ENCODE data around the gene UNC45B. TPM values are rescaled to one million over a fixed set of nuclear protein-coding genes. Genes with fewer than 3 reads are reported as not detected.

UNC45B gene
- total and polyA plus RNA-seq, 2 of the 4 experiments (the other 2 are of a cell fraction) = not detected

- Histone ChIP-seq H4K8ac (ENCODE audit: low read depth in 2 of 2, low read length in 2 of 2) (no peak overlapping the region), H4K91ac (ENCODE audit: insufficient read depth, low read depth, low read length) (no peak overlapping the region), H3K14ac (replicated peaks; ENCODE audit: low read depth, low read length) (no peak overlapping the region), H3K27me3 (ENCODE audit: control insufficient read depth, insufficient read depth, low read length) (no peaks in the 10 kb centered on the region), H3K9ac (ENCODE audit: low read depth, low read length) (no peak overlapping the region), H3K9me1 (ENCODE audit: insufficient read depth, low read length) (no peaks in the 10 kb centered on the region; the same call in 1 of the 2 replicates), H3K79me1 (ENCODE audit: low read depth in 1 of 2, low read length in 2 of 2) (no peaks in the 10 kb centered on the region; a peak in 1 of 4 replicates), H2BK20ac (ENCODE audit: low read depth, low read length) (no peak overlapping the region), H3K56ac (ENCODE audit: extremely low read depth, insufficient read depth, low read length) (no peak overlapping the region), H3K4me3 (ENCODE audit: insufficient read depth, low read depth, low read length) (no peak overlapping the region), H2AK9ac (replicated peaks; ENCODE audit: low read depth, low read length, poor library complexity) (no peak overlapping the region), H3K27ac (ENCODE audit: insufficient read depth, low read length) (no peak overlapping the region), H3K4ac (ENCODE audit: low read depth, low read length) (no peak overlapping the region), H3K4me1 (ENCODE audit: control insufficient read depth, insufficient read depth, low read length) (no peaks in the 10 kb centered on the region), H2AK5ac (ENCODE audit: low read depth, low read length) (no peak overlapping the region), H2AFZ (replicated peaks; ENCODE audit: low read length, poor library complexity) (no peak overlapping the region), H3K18ac (ENCODE audit: low read depth, low read length) (no peak overlapping the region), H3K9me3 (ENCODE audit: control insufficient read depth, insufficient read depth, low read length) (no peaks in the 10 kb centered on the region), H3K4me2 (ENCODE audit: low read depth, low read length) (no peak overlapping the region), H2BK15ac (ENCODE audit: low read depth, low read length) (no peak overlapping the region), H3K36me3 (ENCODE audit: control insufficient read depth, insufficient read depth, low read length) (peaks cover 30% of the 10 kb centered on the region), H4K20me1 (ENCODE audit: insufficient read depth, low read length) (no peaks in the 10 kb centered on the region), H2BK5ac (ENCODE audit: low read depth, low read length, poor library complexity, severe bottlenecking) (no peak overlapping the region), H4K5ac (ENCODE audit: low read depth, low read length) (no peak overlapping the region), H2BK120ac (ENCODE audit: low read depth, low read length) (no peak overlapping the region), H3K23ac (ENCODE audit: low read depth, low read length) (no peak overlapping the region)
- in situ Hi-C loops (cut with MboI; ENCODE audit: low sequenced_read_pairs) = loop anchor here (25.0 kb wide), 2 partner anchors 463 to 838 kb away; partner anchors contain the start of genes CCL2 and CCL7
- CTCF ChIA-PET = no interaction called here
- DNase-seq (no peak), ATAC-seq (ENCODE audit: low read depth) (no peak)
- dilution Hi-C loops (cut with HindIII; ENCODE audit: low sequenced_read_pairs, unreplicated experiment) = no loop called here
- intact Hi-C loops (cut with micrococcal nuclease) = no loop called here
- 100% methylated on average over 1 of the region's 3 CpGs; no CpG with 5 or more reads in 1 of the 2 experiments for WGBS, 2 experiments (ENCODE audit: extremely low coverage in 2 of 2, insufficient read length in 1 of 2)
- BruUV-seq (replicated peaks) = no TSS peak
- POLR2A ChIA-PET (ENCODE audit: unreplicated experiment) = no interaction called here
- TF ChIP-seq CEBPB (IDR thresholded peaks at IDR 0.05; ENCODE audit: low read depth, low read length) (no peak), MAFK (IDR thresholded peaks at IDR 0.05; ENCODE audit: low read depth, low read length) (no peak), USF2 (IDR thresholded peaks at IDR 0.05; ENCODE audit: low read depth, low read length) (no peak), MXI1 (IDR thresholded peaks at IDR 0.05; ENCODE audit: borderline replicate concordance, low read depth, low read length) (no peak), FOS (IDR thresholded peaks at IDR 0.05; ENCODE audit: low read depth, low read length) (no peak), POLR2A (IDR thresholded peaks at IDR 0.05; ENCODE audit: low read depth, low read length) (no peak), CTCF (conservative IDR thresholded peaks at IDR 0.05; ENCODE audit: low read depth, low read length) (no peak), ELK1 (IDR thresholded peaks at IDR 0.05; ENCODE audit: borderline replicate concordance, low read depth, low read length) (no peak), MAZ (IDR thresholded peaks at IDR 0.05; ENCODE audit: borderline replicate concordance, low read depth, low read length) (no peak), SMC3 (IDR thresholded peaks at IDR 0.05; ENCODE audit: low read depth, low read length) (no peak), CHD1 (IDR thresholded peaks at IDR 0.05; ENCODE audit: low read depth, low read length) (no peak), RCOR1 (IDR thresholded peaks at IDR 0.05; ENCODE audit: insufficient replicate concordance, low read length) (no peak), NFE2L2 (IDR thresholded peaks at IDR 0.05; ENCODE audit: low read depth, low read length) (no peak), RAD21 (IDR thresholded peaks at IDR 0.05; ENCODE audit: low read length) (no peak)
Observed at GRCh38 chr17:35099908-35100307, 47.7 kb upstream of the UNC45B start.

Measured in IMR-90 (cell line).